H1 (cell line): Measurements from ENCODE around the gene EXOC1L. TPM values are rescaled to one million over a fixed set of nuclear protein-coding genes. Genes with fewer than 3 reads are reported as not detected.

ENCODE experiments used
- CTCF ChIA-PET: fragments of 300-600 bp; sonication (Branson Sonifier 250); formaldehyde crosslinking; loops from one replicate; lab custom pipeline; 2021; ENCODE audit not compliant: partially characterized antibody; lab: Charles Lee
- POLR2A ChIA-PET: fragments of 300-600 bp; sonication (Branson Sonifier 250); formaldehyde crosslinking; loops from one replicate; lab custom pipeline; 2021; ENCODE audit warnings: inconsistent platforms; ENCODE audit not compliant: partially characterized antibody; lab: Charles Lee
- DNase-seq, 2 experiments: peaks; one replicate each; pipeline versions ENCODE4 v3.0.0 to v3.0.0-alpha.2; 2010 to 2022; ENCODE audit warnings: low spot score in 2 of 2, low read depth in 1 of 2, mixed read lengths in 1 of 2
- FAIRE-seq: peaks from 2 replicates; lab custom pipeline; 2011; peaks lifted over from hg19 to GRCh38; lab: Jason Lieb, UNC
- H2AFZ ChIP-seq: 2 replicates; pipeline ENCODE4 v1.8.1; 2012; ENCODE audit warnings: low read length, inconsistent platforms
- H2AK5ac ChIP-seq: 2 replicates; pipeline ENCODE4 v1.6.1; 2013; ENCODE audit warnings: low read depth, low read length
- H2BK120ac ChIP-seq: replicated peaks from 2 replicates; pipeline ENCODE3; 2013; ENCODE audit warnings: low read depth, low read length, inconsistent platforms
- H2BK12ac ChIP-seq: 2 replicates; pipeline ENCODE4 v1.6.1; 2013; ENCODE audit warnings: low read depth, low read length
- H2BK15ac ChIP-seq: 2 replicates; pipeline ENCODE4 v1.6.1; 2013; ENCODE audit warnings: low read length
- H2BK20ac ChIP-seq: 2 replicates; pipeline ENCODE4 v1.6.1; 2013; ENCODE audit warnings: low read length
- H2BK5ac ChIP-seq: 2 replicates; pipeline ENCODE4 v1.6.1; 2013; ENCODE audit warnings: low read depth, low read length
- H3K14ac ChIP-seq: 2 replicates; pipeline ENCODE4 v1.6.1; 2013; ENCODE audit warnings: inconsistent platforms; ENCODE audit not compliant: insufficient read length
- H3K18ac ChIP-seq: 2 replicates; pipeline ENCODE4 v1.6.1; 2013; ENCODE audit warnings: low read length; ENCODE audit errors: extremely low read depth
- H3K23ac ChIP-seq: 2 replicates; pipeline ENCODE4 v1.6.1; 2013; ENCODE audit warnings: inconsistent platforms; ENCODE audit not compliant: insufficient read length
- H3K23me2 ChIP-seq: 2 replicates; pipeline ENCODE4 v1.6.1; 2013; ENCODE audit warnings: low read depth, low read length
- H3K27ac ChIP-seq: 2 replicates; pipeline ENCODE4 v1.6.1; 2011; ENCODE audit warnings: low read depth, low read length, inconsistent platforms
- H3K27me3 ChIP-seq, 4 experiments: replicated peaks in 1 of 4; 1 replicate in 1 of 4; 2 replicates in 3 of 4; pipeline versions ENCODE4 v1.6.1 to v1.8.1; 2011 to 2013; ENCODE audit warnings: low read length in 3 of 4, mild to moderate bottlenecking in 3 of 4, inconsistent platforms in 2 of 4, mixed read lengths in 2 of 4, moderate library complexity in 1 of 4; ENCODE audit not compliant: control insufficient read depth in 3 of 4, insufficient read depth in 3 of 4; ENCODE audit errors: extremely low read depth in 1 of 4
- H3K36me3 ChIP-seq, 4 experiments: 2 replicates each; pipeline versions ENCODE4 v1.6.1 to v1.8.1; 2011 to 2013; ENCODE audit warnings: mild to moderate bottlenecking in 4 of 4, low read length in 3 of 4, moderate library complexity in 2 of 4, control low read depth in 1 of 4, inconsistent platforms in 1 of 4; ENCODE audit not compliant: insufficient read depth in 4 of 4, control insufficient read depth in 2 of 4
- H3K4ac ChIP-seq: replicated peaks from 2 replicates; pipeline ENCODE3; 2013; ENCODE audit warnings: low read length, low read depth, mixed read lengths, inconsistent platforms; ENCODE audit not compliant: insufficient read length
- H3K4me1 ChIP-seq, 4 experiments: replicated peaks in 1 of 4; 1 replicate in 1 of 4; 2 replicates in 3 of 4; pipeline versions ENCODE4 v1.6.1 to v1.8.1; 2011 to 2013; ENCODE audit warnings: low read length in 3 of 4, inconsistent platforms in 2 of 4, mixed read lengths in 1 of 4; ENCODE audit not compliant: insufficient read depth in 4 of 4, control insufficient read depth in 3 of 4
- H3K4me2 ChIP-seq, 2 experiments: 2 replicates each; pipeline versions ENCODE4 v1.6.1 to v1.8.1; 2011 to 2013; ENCODE audit warnings: low read depth in 2 of 2, low read length in 2 of 2, control low read depth in 1 of 2, inconsistent platforms in 1 of 2, mild to moderate bottlenecking in 1 of 2; ENCODE audit not compliant: insufficient read depth in 1 of 2
- H3K4me3 ChIP-seq, 4 experiments: fragments of 200-600, 300-600 bp in 1 of 4; sonication (generic), shearing (Covaris generic), sonication (Bioruptor Twin) in 1 of 4; 2 replicates each; pipeline versions ENCODE4 v1.5.1 to v1.8.1; 2011 to 2016; ENCODE audit warnings: low read length in 4 of 4, low read depth in 3 of 4, control low read depth in 2 of 4, inconsistent platforms in 2 of 4, mild to moderate bottlenecking in 2 of 4, mixed read lengths in 1 of 4, moderate library complexity in 1 of 4; ENCODE audit not compliant: insufficient read depth in 2 of 4; ENCODE audit errors: extremely low read depth in 1 of 4
- H3K56ac ChIP-seq: replicated peaks from 2 replicates; pipeline ENCODE3; 2013; ENCODE audit warnings: low read depth, mild to moderate bottlenecking, mixed read lengths, low read length, inconsistent platforms; ENCODE audit not compliant: insufficient read length
- H3K79me1 ChIP-seq: 2 replicates; pipeline ENCODE4 v1.6.1; 2013; ENCODE audit warnings: low read depth, low read length, control low read depth
- H3K79me2 ChIP-seq, 2 experiments: 2 replicates each; pipeline versions ENCODE4 v1.6.1 to v1.8.1; 2012 to 2013; ENCODE audit warnings: low read length in 2 of 2, mild to moderate bottlenecking in 2 of 2, inconsistent platforms in 1 of 2; ENCODE audit not compliant: insufficient read depth in 2 of 2, control insufficient read depth in 1 of 2
- H3K9ac ChIP-seq, 4 experiments: replicated peaks in 1 of 4; 1 replicate in 1 of 4; 2 replicates in 3 of 4; pipeline versions ENCODE4 v1.6.1 to v1.8.1; 2011 to 2013; ENCODE audit warnings: low read depth in 3 of 4, low read length in 3 of 4, control low read depth in 2 of 4, mild to moderate bottlenecking in 2 of 4, moderate library complexity in 2 of 4, inconsistent platforms in 1 of 4; ENCODE audit errors: extremely low read depth in 1 of 4
- H3K9me3 ChIP-seq, 2 experiments: 2 replicates each; pipeline versions ENCODE4 v1.6.1 to v1.8.1; 2012 to 2013; ENCODE audit warnings: mild to moderate bottlenecking in 2 of 2, moderate library complexity in 2 of 2, control low read depth in 1 of 2, inconsistent platforms in 1 of 2, low read depth in 1 of 2, low read length in 1 of 2, mixed read lengths in 1 of 2; ENCODE audit not compliant: insufficient read depth in 2 of 2
- H4K20me1 ChIP-seq, 2 experiments: replicated peaks in 1 of 2; 2 replicates each; pipeline versions ENCODE3 to v1.8.1; 2011 to 2013; ENCODE audit warnings: inconsistent platforms in 2 of 2, low read length in 2 of 2, mild to moderate bottlenecking in 1 of 2; ENCODE audit not compliant: insufficient read depth in 2 of 2, control insufficient read depth in 1 of 2
- H4K5ac ChIP-seq: 2 replicates; pipeline ENCODE4 v1.6.1; 2013; ENCODE audit warnings: low read length, low read depth, mixed read lengths, inconsistent platforms; ENCODE audit not compliant: insufficient read length
- H4K8ac ChIP-seq: 2 replicates; pipeline ENCODE4 v1.8.0; 2013; ENCODE audit warnings: mild to moderate bottlenecking, moderate library complexity, low read length, inconsistent platforms; ENCODE audit not compliant: insufficient read depth; ENCODE audit errors: extremely low read depth
- H4K91ac ChIP-seq: replicated peaks from 2 replicates; pipeline ENCODE3; 2013; ENCODE audit warnings: low read length, mixed read lengths, inconsistent platforms; ENCODE audit not compliant: insufficient read length
- ATF3 ChIP-seq: IDR thresholded peaks from 2 replicates; pipeline ENCODE4 v1.6.1; 2011; ENCODE audit warnings: low read depth, mild to moderate bottlenecking, low read length; ENCODE audit not compliant: insufficient read depth
- BCL11A ChIP-seq, 2 experiments: IDR thresholded peaks; one replicate each; pipeline ENCODE4 v1.6.1; 2011; ENCODE audit warnings: low read depth in 2 of 2, low read length in 2 of 2, mild to moderate bottlenecking in 2 of 2
- CBX5 ChIP-seq: fragments of 300-800, 300-1000 bp; sonication (generic); IDR thresholded peaks from 2 replicates; pipeline ENCODE4 v1.7.1; 2016; ENCODE audit warnings: antibody characterized with exemption, low read length, low read depth
- FOSL1 ChIP-seq: IDR thresholded peaks from 2 replicates; pipeline ENCODE4 v1.6.1; 2011; ENCODE audit warnings: mild to moderate bottlenecking, low read depth, low read length, moderate library complexity; ENCODE audit not compliant: insufficient read depth
- HDAC2 ChIP-seq, 2 experiments: fragments of 300-600 bp in 1 of 2; sonication (generic) in 1 of 2; IDR thresholded peaks; 2 replicates each; pipeline ENCODE4 v1.6.1; 2011 to 2012; ENCODE audit warnings: low read depth in 2 of 2, low read length in 2 of 2, mild to moderate bottlenecking in 2 of 2, moderate library complexity in 2 of 2, borderline replicate concordance in 1 of 2, inconsistent platforms in 1 of 2
- JUND ChIP-seq: IDR thresholded peaks from 2 replicates; pipeline ENCODE4 v1.6.1; 2011; ENCODE audit warnings: mild to moderate bottlenecking, improper control_type of control experiment, low read length
- MAFK ChIP-seq: IDR thresholded peaks from 2 replicates; pipeline ENCODE4 v1.6.1; 2012; ENCODE audit warnings: low read depth, mild to moderate bottlenecking, improper control_type of control experiment, low read length
- SIN3A ChIP-seq, 2 experiments: IDR thresholded peaks in 1 of 2; conservative IDR thresholded peaks in 1 of 2; 2 replicates each; pipeline ENCODE4 v1.6.1; 2011 to 2012; ENCODE audit warnings: low read length in 2 of 2, improper control_type of control experiment in 1 of 2, low read depth in 1 of 2, mild to moderate bottlenecking in 1 of 2
- SIX5 ChIP-seq: IDR thresholded peaks from 2 replicates; pipeline ENCODE4 v1.6.1; 2011; ENCODE audit warnings: mild to moderate bottlenecking, low read depth, low read length
- SP2 ChIP-seq: IDR thresholded peaks from 2 replicates; pipeline ENCODE4 v1.6.1; 2012; ENCODE audit warnings: mild to moderate bottlenecking, low read length, inconsistent platforms
- SP4 ChIP-seq: IDR thresholded peaks from 2 replicates; pipeline ENCODE4 v1.6.1; 2012; ENCODE audit warnings: low read length, inconsistent platforms
- SUZ12 ChIP-seq: fragments of 200-600 bp; sonication (generic); IDR thresholded peaks from 2 replicates; pipeline ENCODE4 v1.6.1; 2012; ENCODE audit warnings: mild to moderate bottlenecking, inconsistent platforms, low read length, moderate library complexity, mixed read lengths
- WGBS, 2 experiments: shearing (Covaris generic) in 1 of 2; methylation state at CpG; one replicate each; pipeline versions ENCODE4 v1.1.6 to v1.1.7; 2013 to 2015; ENCODE audit warnings: low lambda C conversion rate in 2 of 2, mixed read lengths in 2 of 2, inconsistent platforms in 1 of 2, low coverage in 1 of 2, missing lambda C conversion rate in 1 of 2; ENCODE audit not compliant: insufficient replicate concordance in 2 of 2, insufficient coverage in 1 of 2, insufficient read length in 1 of 2; ENCODE audit errors: extremely low coverage in 1 of 2, missing lambda C conversion rate in 1 of 2; 5-methylcytosine and 5-hydroxymethylcytosine counted together
- polyA plus RNA-seq, 7 experiments: library from polyadenylated mRNA; depleted of rRNA in 3 of 7; stranded (reverse) in 5 of 7; unstranded in 2 of 7; fragments of >200 nt in 5 of 7; fragments of 200-250 nt in 2 of 7; gene quantifications; 1 replicate in 5 of 7; 2 replicates in 1 of 7; 4 replicates in 1 of 7; pipeline versions ENCODE4 v1.2.1 to v1.2.3, GENCODE V29; 2011 to 2013; ENCODE audit warnings: missing spikeins in 2 of 7, mixed read lengths in 2 of 7
- total RNA-seq: library from RNA; stranded (reverse); fragmentation: NEBNext Ultra II Directional; extraction: Animal tissue kit (Norgen Biotek cat#: 25700); gene quantifications from 2 replicates; pipeline ENCODE4 v1.2.1, GENCODE V29; 2021
- TF ChIP-seq, protein P1 (sequence below): IDR thresholded peaks from 2 replicates; pipeline ENCODE4 v1.6.1; 2012; ENCODE audit warnings: inconsistent platforms

Gene EXOC1L
- total and polyA plus RNA-seq, 2 of the 8 experiments (the other 6 are each of a cell fraction or from before 2014, with no cell fraction given): 0.08 TPM; not detected in 1

DNA sequence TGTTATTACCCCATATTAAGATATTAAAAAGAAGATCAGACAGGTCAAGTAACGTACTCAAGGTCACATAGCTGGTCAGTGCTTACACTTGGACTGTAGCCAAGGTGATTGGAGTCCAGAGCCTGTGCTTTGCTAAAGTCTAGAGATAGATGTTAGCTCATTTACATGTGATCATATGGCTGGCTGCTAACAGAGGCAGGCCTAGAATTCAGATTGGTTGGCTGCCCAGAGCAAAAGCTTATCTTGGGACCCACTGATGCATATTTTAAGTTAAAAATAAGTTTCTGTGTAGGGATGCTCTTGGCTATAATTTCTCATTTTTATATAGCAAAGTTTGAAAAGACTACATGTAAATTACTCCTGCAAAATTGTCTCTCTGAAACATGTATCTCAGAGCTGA, 18.1 kb upstream of the EXOC1L start:
- Histone ChIP-seq H3K56ac (no peak overlapping the region), H3K36me3 (no peaks in the 10 kb centered on the region)
- TF ChIP-seq SUZ12 (no peak), MAFK (no peak), BCL11A (IDR thresholded peaks at IDR 0.05; ENCODE audit: low read depth in 2 of 2, low read length in 2 of 2) (no peak), HDAC2 (IDR thresholded peaks at IDR 0.05; ENCODE audit: borderline replicate concordance in 1 of 2, low read depth in 2 of 2, low read length in 2 of 2) (no peak), FOSL1 (no peak), JUND (no peak), CBX5 (no peak), SIX5 (no peak), SP2 (no peak), ATF3 (no peak), SIN3A (conservative IDR thresholded peaks at IDR 0.05 in 1 of 2, IDR thresholded peaks at IDR 0.05 in 1 of 2; ENCODE audit: low read depth in 1 of 2, low read length in 2 of 2) (no peak), SP4 (no peak)
- TF ChIP-seq, protein P1, sequence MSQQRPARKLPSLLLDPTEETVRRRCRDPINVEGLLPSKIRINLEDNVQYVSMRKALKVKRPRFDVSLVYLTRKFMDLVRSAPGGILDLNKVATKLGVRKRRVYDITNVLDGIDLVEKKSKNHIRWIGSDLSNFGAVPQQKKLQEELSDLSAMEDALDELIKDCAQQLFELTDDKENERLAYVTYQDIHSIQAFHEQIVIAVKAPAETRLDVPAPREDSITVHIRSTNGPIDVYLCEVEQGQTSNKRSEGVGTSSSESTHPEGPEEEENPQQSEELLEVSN: no peak

More for the DNA sequence above, 18.1 kb upstream of the EXOC1L start:
- Histone ChIP-seq H3K14ac (no peak overlapping the region), H2BK15ac (no peak overlapping the region), H3K4ac (no peak overlapping the region), H3K27ac (no peak overlapping the region), H4K20me1 (no peaks in the 10 kb centered on the region), H2AFZ (no peak overlapping the region), H3K4me2 (no peak overlapping the region), H3K79me1 (no peaks in the 10 kb centered on the region), H3K23me2 (no peaks in the 10 kb centered on the region), H3K27me3 (no peaks in the 10 kb centered on the region), H3K79me2 (no peaks in the 10 kb centered on the region), H3K4me3 (no peak overlapping the region), H2BK120ac (no peak overlapping the region), H3K9ac (no peak overlapping the region), H4K8ac (no peak overlapping the region), H2AK5ac (no peak overlapping the region), H3K23ac (no peak overlapping the region), H3K18ac (no peak overlapping the region), H2BK12ac (no peak overlapping the region), H4K5ac (no peak overlapping the region), H3K4me1 (no peaks in the 10 kb centered on the region), H3K9me3 (no peaks in the 10 kb centered on the region), H4K91ac (no peak overlapping the region), H2BK5ac (no peak overlapping the region), H2BK20ac (no peak overlapping the region)
- ChIA-PET CTCF (interaction anchor here (0.8 to 1.6 kb wide), 3 partner anchors 64 to 89 kb away, joined by 3 to 6 read pairs (median 4); no protein-coding TSS in a partner anchor), POLR2A (no interaction called here)
- no peak for DNase-seq
- FAIRE-seq: no peak
- 86% methylated on average over 1 of the region's 1 CpG; no CpG with 5 or more reads in 1 of the 2 experiments for WGBS, 2 experiments
